Daoy (cell line): ENCODE results near the gene KIF26B. TPM values are rescaled to one million over a fixed set of nuclear protein-coding genes. Genes with fewer than 3 reads are reported as not detected.

ENCODE experiments used
- DNase-seq: peaks from one replicate; pipeline ENCODE4 v3.0.0-alpha.2; 2015; ENCODE audit warnings: low read depth
- total RNA-seq: library from RNA; depleted of rRNA; stranded (reverse); fragments of >200 nt; shearing (Covaris generic); gene quantifications from 2 replicates; pipeline ENCODE4 v1.2.3, GENCODE V29; 2014

The KIF26B gene
- total RNA-seq, 1 experiment from 2014 or later: 1.1 TPM

- peak; percentile 17 for DNase-seq
Measured at GRCh38 chr1:245172026-245172425, 17.2 kb downstream of the KIF26B start.

GRCh38 chr1:245172829-245173228 is 18.0 kb downstream of the KIF26B start:
- DNase-seq: no peak

GRCh38 chr1:245173446-245174211 is 18.8 kb downstream of the KIF26B start:
- no peak for DNase-seq

GRCh38 chr1:245177071-245177900 is 22.5 kb downstream of the KIF26B start:
- DNase-seq: peak; percentile 51

- no peak for DNase-seq
Measured at GRCh38 chr1:245179706-245180105, 24.9 kb downstream of the KIF26B start.

GRCh38 chr1:245180496-245181157 is 25.8 kb downstream of the KIF26B start:
- DNase-seq: peak; percentile 24

GRCh38 chr1:245181158-245181517 is 26.4 kb downstream of the KIF26B start:
- DNase-seq: no peak

GRCh38 chr1:245182028-245182427 is 27.2 kb downstream of the KIF26B start:
- DNase-seq: no peak

- DNase-seq: no peak
Measured at GRCh38 chr1:245183429-245183828, 28.6 kb downstream of the KIF26B start.

- no peak for DNase-seq
Measured at GRCh38 chr1:245184779-245185178, 30.0 kb downstream of the KIF26B start.

- DNase-seq: no peak
Measured at GRCh38 chr1:245188403-245188802, 33.6 kb downstream of the KIF26B start.

- DNase-seq: no peak
Measured at GRCh38 chr1:245195398-245195797, 40.6 kb downstream of the KIF26B start.

GRCh38 chr1:245197121-245197520 is 42.3 kb downstream of the KIF26B start:
- no peak for DNase-seq

GRCh38 chr1:245197911-245198379 is 43.2 kb downstream of the KIF26B start:
- DNase-seq: peak; percentile 41

- no peak for DNase-seq
Measured at GRCh38 chr1:245198748-245199516, 44.1 kb downstream of the KIF26B start.

GRCh38 chr1:245200146-245200545 is 45.4 kb downstream of the KIF26B start:
- DNase-seq: no peak

GRCh38 chr1:245201201-245201600 is 46.4 kb downstream of the KIF26B start:
- no peak for DNase-seq

- DNase-seq: no peak
Measured at GRCh38 chr1:245201827-245202226, 47.0 kb downstream of the KIF26B start.

GRCh38 chr1:245205396-245205795 is 50.6 kb downstream of the KIF26B start:
- DNase-seq: no peak

GRCh38 chr1:245205864-245206263 is 51.1 kb downstream of the KIF26B start:
- DNase-seq: no peak

- no peak for DNase-seq
Measured at GRCh38 chr1:245207056-245207638, 52.4 kb downstream of the KIF26B start.
